ENCODE data around the gene WDPCP. TPM values are rescaled to one million over a fixed set of nuclear protein-coding genes. Genes with fewer than 3 reads are reported as not detected.

Gene WDPCP
- total RNA-seq, 4 donors from 2014 or later: 6.5 to 41.3 (median 7.4) TPM

DNA sequence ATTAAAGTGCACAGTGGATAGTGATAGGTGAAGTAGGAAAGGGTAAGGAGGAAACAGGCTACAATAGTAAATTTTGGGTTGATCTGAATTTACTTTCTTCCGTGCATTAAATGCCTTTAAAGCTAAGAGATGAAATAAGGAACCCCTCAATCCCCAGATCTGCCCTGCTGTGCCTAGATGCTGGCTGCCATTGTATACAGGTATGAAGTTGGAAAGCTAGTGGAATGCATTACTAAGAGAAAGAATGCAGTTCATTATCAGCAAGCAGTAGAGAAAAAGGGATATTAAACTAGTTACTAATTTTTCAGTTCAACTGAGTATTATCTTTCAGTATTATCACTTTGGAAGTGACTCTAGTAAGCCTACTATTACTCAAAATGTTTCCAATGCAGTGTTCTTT, 93.3 kb downstream of the WDPCP start:
- TF ChIP-seq POLR2A (IDR thresholded peaks at IDR 0.05): no peak
- TF ChIP-seq, protein P1, sequence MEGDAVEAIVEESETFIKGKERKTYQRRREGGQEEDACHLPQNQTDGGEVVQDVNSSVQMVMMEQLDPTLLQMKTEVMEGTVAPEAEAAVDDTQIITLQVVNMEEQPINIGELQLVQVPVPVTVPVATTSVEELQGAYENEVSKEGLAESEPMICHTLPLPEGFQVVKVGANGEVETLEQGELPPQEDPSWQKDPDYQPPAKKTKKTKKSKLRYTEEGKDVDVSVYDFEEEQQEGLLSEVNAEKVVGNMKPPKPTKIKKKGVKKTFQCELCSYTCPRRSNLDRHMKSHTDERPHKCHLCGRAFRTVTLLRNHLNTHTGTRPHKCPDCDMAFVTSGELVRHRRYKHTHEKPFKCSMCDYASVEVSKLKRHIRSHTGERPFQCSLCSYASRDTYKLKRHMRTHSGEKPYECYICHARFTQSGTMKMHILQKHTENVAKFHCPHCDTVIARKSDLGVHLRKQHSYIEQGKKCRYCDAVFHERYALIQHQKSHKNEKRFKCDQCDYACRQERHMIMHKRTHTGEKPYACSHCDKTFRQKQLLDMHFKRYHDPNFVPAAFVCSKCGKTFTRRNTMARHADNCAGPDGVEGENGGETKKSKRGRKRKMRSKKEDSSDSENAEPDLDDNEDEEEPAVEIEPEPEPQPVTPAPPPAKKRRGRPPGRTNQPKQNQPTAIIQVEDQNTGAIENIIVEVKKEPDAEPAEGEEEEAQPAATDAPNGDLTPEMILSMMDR (IDR thresholded peaks at IDR 0.05): no peak
- Histone ChIP-seq H3K9me3 (no peaks in the 10 kb centered on the region), H3K27ac (no peak overlapping the region), H3K4me3 (no peak overlapping the region), H3K27me3 (no peaks in the 10 kb centered on the region), H3K4me1 (no peaks in the 10 kb centered on the region), H3K36me3 (no peaks in the 10 kb centered on the region)
- no peak for DNase-seq

DNA sequence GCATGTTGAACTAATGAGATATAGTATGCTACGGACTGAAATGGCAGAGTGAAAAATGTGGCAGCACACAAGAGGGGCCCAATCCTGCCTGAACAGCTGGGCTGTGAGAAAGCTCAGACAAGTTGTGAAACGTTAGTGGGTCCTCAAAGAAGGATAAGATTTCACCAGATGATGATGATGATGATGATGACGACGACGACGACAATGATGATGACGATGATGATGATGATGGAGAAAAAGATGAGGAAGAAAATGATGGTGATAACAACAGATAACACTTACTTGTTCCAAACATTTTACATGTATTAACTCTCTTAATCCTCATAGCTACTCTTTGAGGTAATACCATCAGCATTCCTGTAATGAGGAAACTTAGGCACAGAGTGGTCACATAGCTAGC, 94.2 kb downstream of the WDPCP start:
- DNase-seq: no peak
- Histone ChIP-seq H3K27ac (no peak overlapping the region), H3K9me3 (no peaks in the 10 kb centered on the region), H3K36me3 (no peaks in the 10 kb centered on the region), H3K4me1 (no peaks in the 10 kb centered on the region), H3K27me3 (no peaks in the 10 kb centered on the region), H3K4me3 (no peak overlapping the region)
- TF ChIP-seq, protein P1 (IDR thresholded peaks at IDR 0.05): no peak
- no peak for TF ChIP-seq POLR2A (IDR thresholded peaks at IDR 0.05)

DNA sequence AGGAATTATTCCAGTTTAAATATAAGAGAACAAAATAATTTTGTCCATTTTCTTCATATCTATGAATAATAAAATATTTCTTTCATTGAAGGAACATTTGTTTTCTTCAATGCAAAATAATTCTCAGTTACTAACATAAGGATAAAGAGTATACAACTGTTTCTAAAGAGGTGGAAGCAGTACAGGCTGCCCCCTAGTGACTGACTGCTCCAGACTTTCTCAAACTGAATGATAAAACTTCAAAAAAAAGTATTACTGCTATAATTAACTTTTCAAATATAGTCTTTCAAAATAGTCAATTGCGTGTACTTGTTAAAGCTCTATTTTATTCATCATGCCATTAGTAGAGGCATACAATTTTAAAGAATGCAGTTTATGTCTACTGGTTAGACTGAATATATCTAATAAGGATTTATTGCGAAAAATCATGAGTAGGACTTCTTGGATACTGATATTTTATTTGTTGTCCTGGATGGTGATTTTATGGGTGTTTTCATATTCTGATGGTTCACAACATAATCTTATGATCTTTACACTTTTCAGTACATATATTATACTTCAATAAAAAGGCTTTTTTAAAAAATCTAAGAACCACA, 100.1 kb downstream of the WDPCP start:
- TF ChIP-seq, protein P1 (IDR thresholded peaks at IDR 0.05): peak in 4 of 6 experiments; percentile 25 to 31 (median 28)
- TF ChIP-seq POLR2A (IDR thresholded peaks at IDR 0.05): no peak
- Histone ChIP-seq H3K9me3 (no peaks in the 10 kb centered on the region), H3K27me3 (no peaks in the 10 kb centered on the region), H3K4me1 (no peaks in the 10 kb centered on the region), H3K4me3 (no peak overlapping the region), H3K27ac (no peak overlapping the region), H3K36me3 (no peaks in the 10 kb centered on the region)
- no peak for DNase-seq

DNA sequence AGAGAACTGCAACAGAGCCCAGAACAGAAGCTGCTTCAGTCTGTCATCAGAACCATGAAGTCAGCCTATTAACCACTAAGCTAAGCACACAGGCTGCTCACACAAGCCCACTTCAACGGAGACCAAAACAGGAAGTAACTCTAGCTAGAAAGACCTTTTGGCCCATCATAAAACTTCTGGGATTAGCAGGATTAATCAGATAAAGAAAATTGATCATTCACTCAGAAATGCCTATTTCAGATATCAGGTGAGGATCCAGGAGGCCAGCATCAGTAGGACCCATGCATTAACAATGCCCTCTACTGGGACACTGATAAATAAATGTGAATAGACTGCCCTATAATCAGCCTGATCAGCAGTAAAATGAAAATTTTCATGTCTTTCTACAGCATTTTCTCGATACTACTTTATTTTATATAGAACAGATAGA, 101.4 kb downstream of the WDPCP start:
- no peak for DNase-seq
- no peaks in the 10 kb centered on the region for H3K36me3 ChIP-seq
- no peak for TF ChIP-seq POLR2A (IDR thresholded peaks at IDR 0.05)
- TF ChIP-seq, protein P1 (IDR thresholded peaks at IDR 0.05): no peak
- H3K4me1 ChIP-seq: no peaks in the 10 kb centered on the region
- no peak overlapping the region for H3K4me3 ChIP-seq
- no peaks in the 10 kb centered on the region for H3K27me3 ChIP-seq
- no peaks in the 10 kb centered on the region for H3K9me3 ChIP-seq
- H3K27ac ChIP-seq: no peak overlapping the region

DNA sequence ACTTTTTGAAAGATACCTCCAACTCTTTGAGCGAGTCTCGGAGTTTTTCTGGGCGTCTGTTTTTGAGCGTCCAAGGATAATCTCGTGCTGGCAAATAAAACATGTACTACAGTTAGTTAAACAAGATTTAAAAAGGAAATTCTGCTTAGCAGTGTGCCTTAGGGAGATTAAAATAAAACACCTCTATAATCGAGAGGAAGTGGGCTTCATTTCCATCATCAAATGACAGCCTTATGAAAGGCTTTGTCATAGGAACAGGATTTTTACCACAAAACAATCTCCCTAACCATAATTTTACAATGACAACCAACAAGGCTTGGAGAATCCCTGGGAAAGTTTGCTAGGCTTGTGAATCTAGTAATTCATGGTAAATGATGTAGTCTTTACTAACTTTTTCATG, 103.4 kb downstream of the WDPCP start:
- no peak overlapping the region for H3K4me3 ChIP-seq
- no peaks in the 10 kb centered on the region for H3K9me3 ChIP-seq
- no peaks in the 10 kb centered on the region for H3K36me3 ChIP-seq
- TF ChIP-seq POLR2A (IDR thresholded peaks at IDR 0.05): no peak
- TF ChIP-seq, protein P1 (IDR thresholded peaks at IDR 0.05): no peak
- H3K27me3 ChIP-seq: no peaks in the 10 kb centered on the region
- DNase-seq: no peak
- no peaks in the 10 kb centered on the region for H3K4me1 ChIP-seq
- H3K27ac ChIP-seq: no peak overlapping the region

DNA sequence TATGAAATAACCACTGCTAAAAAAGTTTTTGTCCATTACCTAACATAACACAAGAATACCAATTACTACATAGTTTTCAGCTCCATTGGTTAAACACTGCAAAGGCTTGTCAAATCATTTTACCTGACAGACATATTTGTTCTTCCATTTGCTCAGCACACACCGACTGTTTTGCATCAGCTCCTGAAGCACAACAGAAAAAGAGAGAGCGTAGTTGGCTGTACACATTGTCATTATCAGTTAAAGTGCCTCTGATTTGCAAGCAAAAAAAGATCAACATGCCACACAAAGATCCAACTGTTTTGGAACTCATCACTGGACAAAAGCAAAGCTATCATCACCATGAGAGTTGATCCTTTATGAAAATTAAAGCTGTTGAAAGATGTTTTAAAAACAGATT, 103.8 kb downstream of the WDPCP start:
- DNase-seq: no peak
- H3K9me3 ChIP-seq: no peaks in the 10 kb centered on the region
- H3K27ac ChIP-seq: no peak overlapping the region
- no peak for TF ChIP-seq POLR2A (IDR thresholded peaks at IDR 0.05)
- TF ChIP-seq, protein P1 (IDR thresholded peaks at IDR 0.05): no peak
- H3K27me3 ChIP-seq: no peaks in the 10 kb centered on the region
- no peaks in the 10 kb centered on the region for H3K36me3 ChIP-seq
- H3K4me1 ChIP-seq: no peaks in the 10 kb centered on the region
- H3K4me3 ChIP-seq: no peak overlapping the region
